HCT116 (cell line): ENCODE measurements around the gene TSPAN13. TPM values are rescaled to one million over a fixed set of nuclear protein-coding genes. Genes with fewer than 3 reads are reported as not detected.

Experiments used
- ATAC-seq: fragments of 200-7000 bp; cut with Tn5 transposase; 2 replicates; pipeline ENCODE4 v1.9.1; 2020; ENCODE audit warnings: mild to moderate bottlenecking, moderate library complexity
- BruUV-seq: library from RNA; stranded (reverse); fragments of 400-500 nt; replicated peaks from 2 replicates; lab custom pipeline; 2021; lab: Mats Ljungman, UMichigan
- CTCF ChIA-PET: fragments of 300-600 bp; sonication (Branson Sonifier 250); formaldehyde crosslinking; loops from one replicate; lab custom pipeline; 2021; ENCODE audit warnings: antibody characterized with exemption; lab: Charles Lee
- POLR2A ChIA-PET: fragments of 300-600, 350-600 bp; sonication (Branson Sonifier 250); formaldehyde crosslinking; loops from one replicate; lab custom pipeline; 2021; ENCODE audit warnings: antibody characterized with exemption; lab: Charles Lee
- RAD21 ChIA-PET, 2 experiments: fragments of 300-600 bp; sonication (Branson Sonifier 250); formaldehyde crosslinking; loops; one replicate each; lab custom pipeline; 2023; ENCODE audit warnings: low total read pairs in 2 of 2; ENCODE audit not compliant: uncharacterized antibody in 2 of 2, unreplicated experiment in 2 of 2, low non-redundant PET in 1 of 2; lab: Charles Lee
- DNase-seq: peaks from one replicate; pipeline ENCODE4 v3.0.0-alpha.2; 2010; ENCODE audit warnings: low read depth, low spot score
- H2AFZ ChIP-seq: fragments of 200-600 bp; shearing (Covaris generic), sonication (generic); 2 replicates; pipeline ENCODE4 v1.6.1; 2017; ENCODE audit warnings: low read depth, mixed run types, mixed read lengths, antibody characterized with exemption, low read length; ENCODE audit not compliant: poor library complexity, severe bottlenecking
- H3K27ac ChIP-seq: 2 replicates; pipeline ENCODE4 v1.5.1; 2012; ENCODE audit warnings: low read depth, low read length
- H3K27me3 ChIP-seq: fragments of 200-600 bp; sonication (generic); 2 replicates; pipeline ENCODE4 v1.6.1; 2016; ENCODE audit warnings: mixed run types, low read length, mixed read lengths; ENCODE audit not compliant: insufficient read depth
- H3K36me3 ChIP-seq, 2 experiments: fragments of 200-500 bp in 1 of 2; fragments of 200-600 bp in 1 of 2; sonication (Bioruptor generic) in 1 of 2; sonication (generic) in 1 of 2; 2 replicates each; pipeline versions ENCODE4 v1.5.1 to v1.6.1; 2014 to 2016; ENCODE audit warnings: low read length in 2 of 2, inconsistent platforms in 1 of 2, mixed read lengths in 1 of 2, mixed run types in 1 of 2; ENCODE audit not compliant: insufficient read depth in 2 of 2, control insufficient read depth in 1 of 2
- H3K4me1 ChIP-seq, 2 experiments: fragments of 200-600 bp in 1 of 2; sonication (generic) in 1 of 2; 2 replicates each; pipeline versions ENCODE4 v1.5.1 to v1.6.1; 2012 to 2017; ENCODE audit warnings: low read length in 2 of 2, inconsistent platforms in 1 of 2, mild to moderate bottlenecking in 1 of 2, mixed read lengths in 1 of 2, mixed run types in 1 of 2, moderate library complexity in 1 of 2; ENCODE audit not compliant: insufficient read depth in 2 of 2, control insufficient read depth in 1 of 2
- H3K4me2 ChIP-seq: fragments of 200-600 bp; sonication (generic); 2 replicates; pipeline ENCODE4 v1.6.1; 2017; ENCODE audit warnings: mixed run types, low read length, mixed read lengths
- H3K4me3 ChIP-seq, 2 experiments: fragments of 200-600 bp in 1 of 2; sonication (generic) in 1 of 2; replicated peaks in 1 of 2; 2 replicates each; pipeline ENCODE4 v1.5.1; 2011 to 2016; ENCODE audit warnings: low read length in 2 of 2, control low read depth in 1 of 2, low read depth in 1 of 2, mild to moderate bottlenecking in 1 of 2, mixed read lengths in 1 of 2, mixed run types in 1 of 2
- H3K79me2 ChIP-seq: fragments of 200-600 bp; sonication (generic); 2 replicates; pipeline ENCODE4 v1.6.1; 2017; ENCODE audit warnings: mild to moderate bottlenecking, mixed run types, low read length, moderate library complexity, mixed read lengths; ENCODE audit not compliant: insufficient read depth
- H3K9ac ChIP-seq: fragments of 200-600 bp; sonication (generic); 2 replicates; pipeline ENCODE4 v1.6.1; 2016; ENCODE audit warnings: low read length, mixed read lengths
- H3K9me2 ChIP-seq: fragments of 200-600 bp; sonication (generic), shearing (Covaris generic); 2 replicates; pipeline ENCODE4 v1.6.1; 2017; ENCODE audit warnings: mixed run types, mild to moderate bottlenecking, moderate library complexity; ENCODE audit not compliant: insufficient read depth
- H3K9me3 ChIP-seq, 2 experiments: fragments of 200-500 bp in 1 of 2; fragments of 200-600 bp in 1 of 2; sonication (Bioruptor generic) in 1 of 2; sonication (generic) in 1 of 2; 2 replicates each; pipeline ENCODE4 v1.6.1; 2014 to 2017; ENCODE audit warnings: low read length in 2 of 2, mixed read lengths in 2 of 2, inconsistent platforms in 1 of 2, low read depth in 1 of 2, mild to moderate bottlenecking in 1 of 2, mixed run types in 1 of 2, moderate library complexity in 1 of 2; ENCODE audit not compliant: control insufficient read depth in 1 of 2, insufficient read depth in 1 of 2
- H4K20me1 ChIP-seq: fragments of 200-600 bp; sonication (generic), shearing (Covaris generic); 2 replicates; pipeline ENCODE4 v1.6.1; 2017; ENCODE audit warnings: mixed run types, mild to moderate bottlenecking, moderate library complexity; ENCODE audit not compliant: insufficient read depth
- ATF3 ChIP-seq: IDR thresholded peaks from 2 replicates; pipeline ENCODE4 v1.6.1; 2012
- CBX3 ChIP-seq: IDR thresholded peaks from 2 replicates; pipeline ENCODE4 v1.6.1; 2012; ENCODE audit warnings: low read depth
- CEBPB ChIP-seq: IDR thresholded peaks from 2 replicates; pipeline ENCODE4 v1.6.1; 2012; ENCODE audit warnings: low read depth
- EGR1 ChIP-seq: IDR thresholded peaks from 2 replicates; pipeline ENCODE4 v1.6.1; 2012; ENCODE audit warnings: low read depth
- FOSL1 ChIP-seq: IDR thresholded peaks from 2 replicates; pipeline ENCODE4 v1.6.1; 2012; ENCODE audit warnings: low read depth
- JUND ChIP-seq: IDR thresholded peaks from 2 replicates; pipeline ENCODE4 v1.6.1; 2012
- POLR2AphosphoS5 ChIP-seq: IDR thresholded peaks from 2 replicates; pipeline ENCODE4 v1.6.1; 2011; ENCODE audit warnings: mild to moderate bottlenecking, low read depth, low read length, moderate library complexity
- RAD21 ChIP-seq: IDR thresholded peaks from 2 replicates; pipeline ENCODE4 v1.6.1; 2012; ENCODE audit warnings: low read depth, mild to moderate bottlenecking
- SRF ChIP-seq: IDR thresholded peaks from 2 replicates; pipeline ENCODE4 v1.6.1; 2012; ENCODE audit warnings: low read depth
- TCF7L2 ChIP-seq: IDR thresholded peaks from 2 replicates; pipeline ENCODE4 v1.7.0; 2011; ENCODE audit warnings: borderline replicate concordance, inconsistent platforms; ENCODE audit not compliant: insufficient read depth, insufficient read length; ENCODE audit errors: extremely low read depth
- ZBTB33 ChIP-seq: IDR thresholded peaks from 2 replicates; pipeline ENCODE4 v1.6.1; 2011; ENCODE audit warnings: mild to moderate bottlenecking, low read length, moderate library complexity; ENCODE audit not compliant: insufficient replicate concordance; ENCODE audit errors: extremely low read depth
- ZFX ChIP-seq: fragments of 450-650 bp; IDR thresholded peaks from 2 replicates; pipeline ENCODE4 v1.6.1; 2017
- intact Hi-C: fragments of 100-400 bp; cut with micrococcal nuclease; formaldehyde crosslinking; loops from 2 replicates; pipeline ENCODE4 v1.10.0; 2022
- total RNA-seq: library from RNA; stranded (reverse); gene quantifications from one replicate; pipeline ENCODE4 v1.2.1, GENCODE V29; 2021; ENCODE audit not compliant: unreplicated experiment

TSPAN13 gene
- total RNA-seq, 1 experiment from 2014 or later: 18.5 TPM

- Histone ChIP-seq H3K9me3 (no peaks in the 10 kb centered on the region), H3K9ac (no peak overlapping the region), H3K4me2 (no peak overlapping the region)
- BruUV-seq: no TSS peak
- POLR2A ChIA-PET: no interaction called here
- ATAC-seq: no peak
- TF ChIP-seq CEBPB: no peak
- no peak for TF ChIP-seq ATF3
- TF ChIP-seq RAD21: no peak
- no peak for TF ChIP-seq EGR1
- no peak for TF ChIP-seq JUND
- no peak for TF ChIP-seq TCF7L2
- no peak for TF ChIP-seq CBX3
- no peak for TF ChIP-seq FOSL1
- no peak for TF ChIP-seq ZFX
- TF ChIP-seq POLR2AphosphoS5: no peak
- TF ChIP-seq SRF: no peak
- TF ChIP-seq ZBTB33: no peak
- TF ChIP-seq, all 23 proteins: peak for 0
- intact Hi-C loops: loop anchor here (2.0 kb wide), 1 partner anchor 66 kb away; no protein-coding TSS in a partner anchor
- H3K27ac ChIP-seq: no peak overlapping the region
- no peak overlapping the region for H2AFZ ChIP-seq
- H3K79me2 ChIP-seq: no peaks in the 10 kb centered on the region
- H4K20me1 ChIP-seq: no peaks in the 10 kb centered on the region
- DNase-seq: no peak
- no peaks in the 10 kb centered on the region for H3K36me3 ChIP-seq
- CTCF ChIA-PET: no interaction called here
- no peak overlapping the region for H3K4me3 ChIP-seq
- H3K4me1 ChIP-seq: peaks cover 0 to 14% of the 10 kb centered on the region in 2 experiments; a peak in 2 of 4 replicates
- RAD21 ChIA-PET: no interaction called here
- H3K27me3 ChIP-seq: no peaks in the 10 kb centered on the region
- no peaks in the 10 kb centered on the region for H3K9me2 ChIP-seq
These were observed 10.3 kb upstream of the TSPAN13 start for GRCh38 chr7:16743236-16743635.
